ENCODE data around the gene PGD. TPM values are rescaled to one million over a fixed set of nuclear protein-coding genes. Genes with fewer than 3 reads are reported as not detected.

Gene PGD
- polyA plus RNA-seq, 1 donor from 2014 or later = 108 TPM

- Histone ChIP-seq H3K9me2 (ENCODE audit: insufficient read depth, low read length) (no peaks in the 10 kb centered on the region), H3K27ac (ENCODE audit: low read length) (no peak overlapping the region), H3K36me3 (ENCODE audit: insufficient read depth, low read length) (peaks cover 6% of the 10 kb centered on the region), H3K9ac (ENCODE audit: low read length) (no peak overlapping the region), H2AFZ (ENCODE audit: low read depth, low read length) (no peak overlapping the region), H4K20me1 (ENCODE audit: insufficient read depth) (no peaks in the 10 kb centered on the region), H3K27me3 (ENCODE audit: insufficient read depth, low read depth, low read length) (no peaks in the 10 kb centered on the region), H3K4me3 (ENCODE audit: low read length) (no peak overlapping the region), H3F3A (ENCODE audit: insufficient read depth, low read length, poor library complexity, severe bottlenecking) (no peaks in the 10 kb centered on the region), H3K9me3 (ENCODE audit: low read length) (no peaks in the 10 kb centered on the region), H3K4me2 (ENCODE audit: low read length) (no peak overlapping the region), H3K79me2 (replicated peaks; ENCODE audit: insufficient read depth, low read length) (no peaks in the 10 kb centered on the region)
- no peak for TF ChIP-seq MXI1 (conservative IDR thresholded peaks at IDR 0.05; ENCODE audit: poor library complexity, severe bottlenecking)
- no peak for TF ChIP-seq POLR2AphosphoS5 (IDR thresholded peaks at IDR 0.05)
- TF ChIP-seq TAF1 (IDR thresholded peaks at IDR 0.05; ENCODE audit: low read depth) = no peak
- TF ChIP-seq REST (IDR thresholded peaks at IDR 0.05; ENCODE audit: borderline replicate concordance) = no peak
These were observed 19.2 kb upstream of the PGD start for GRCh38 chr1:10379676-10380075.

DNA sequence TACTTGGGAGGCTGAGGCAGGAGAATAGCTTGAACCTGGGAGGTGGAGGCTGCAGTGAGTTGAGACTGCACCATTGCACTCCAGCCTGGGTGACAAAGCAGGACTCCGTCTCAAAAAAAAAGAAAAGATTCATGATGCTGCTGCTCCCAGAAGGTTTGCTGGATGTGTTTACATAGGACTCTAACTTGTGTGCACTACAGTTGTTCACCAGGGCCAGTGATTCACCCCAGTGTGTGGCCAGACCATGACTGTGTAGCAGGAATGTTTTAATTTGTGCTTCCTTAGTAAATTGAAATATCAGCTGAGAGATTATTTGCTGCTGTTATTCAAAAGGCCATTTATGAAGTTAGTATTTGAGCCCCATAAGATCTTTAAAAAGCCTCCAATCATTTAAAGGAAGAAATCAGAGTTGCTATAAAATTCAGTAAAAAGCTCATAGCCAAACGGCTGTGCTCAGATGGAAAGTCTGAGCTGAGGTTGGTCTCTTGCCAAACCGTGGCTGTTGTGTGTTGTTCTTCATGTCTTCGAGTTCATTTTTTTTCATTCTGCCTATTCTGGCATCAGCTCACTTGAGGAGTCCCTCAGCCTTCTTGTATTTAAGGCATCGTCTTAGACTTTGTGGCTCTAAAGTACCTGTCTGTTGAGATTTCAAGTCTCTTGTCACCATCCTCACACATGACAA lies 18.1 kb upstream of the PGD start:
- Histone ChIP-seq H3K36me3 (ENCODE audit: insufficient read depth, low read length) (peaks cover 6% of the 10 kb centered on the region), H3K4me2 (ENCODE audit: low read length) (no peak overlapping the region), H3K9me3 (ENCODE audit: low read length) (no peaks in the 10 kb centered on the region), H3K9me2 (ENCODE audit: insufficient read depth, low read length) (no peaks in the 10 kb centered on the region), H3F3A (ENCODE audit: insufficient read depth, low read length, poor library complexity, severe bottlenecking) (no peaks in the 10 kb centered on the region), H3K79me2 (replicated peaks; ENCODE audit: insufficient read depth, low read length) (no peaks in the 10 kb centered on the region), H2AFZ (ENCODE audit: low read depth, low read length) (no peak overlapping the region), H3K9ac (ENCODE audit: low read length) (no peak overlapping the region), H3K4me3 (ENCODE audit: low read length) (no peak overlapping the region), H3K27me3 (ENCODE audit: insufficient read depth, low read depth, low read length) (no peaks in the 10 kb centered on the region), H4K20me1 (ENCODE audit: insufficient read depth) (no peaks in the 10 kb centered on the region), H3K27ac (ENCODE audit: low read length) (no peak overlapping the region)
- TF ChIP-seq EP300 (conservative IDR thresholded peaks at IDR 0.05; ENCODE audit: poor library complexity, severe bottlenecking) (no peak), POLR2AphosphoS5 (IDR thresholded peaks at IDR 0.05) (no peak), SMC3 (conservative IDR thresholded peaks at IDR 0.05; ENCODE audit: poor library complexity) (no peak), EZH2 (IDR thresholded peaks at IDR 0.05; ENCODE audit: borderline replicate concordance, insufficient read depth, low read length, poor library complexity, severe bottlenecking) (no peak), RAD21 (conservative IDR thresholded peaks at IDR 0.05) (no peak), MXI1 (conservative IDR thresholded peaks at IDR 0.05; ENCODE audit: poor library complexity, severe bottlenecking) (no peak), REST (IDR thresholded peaks at IDR 0.05; ENCODE audit: borderline replicate concordance) (no peak), TAF1 (IDR thresholded peaks at IDR 0.05; ENCODE audit: low read depth) (no peak)
- TF ChIP-seq, protein P1, sequence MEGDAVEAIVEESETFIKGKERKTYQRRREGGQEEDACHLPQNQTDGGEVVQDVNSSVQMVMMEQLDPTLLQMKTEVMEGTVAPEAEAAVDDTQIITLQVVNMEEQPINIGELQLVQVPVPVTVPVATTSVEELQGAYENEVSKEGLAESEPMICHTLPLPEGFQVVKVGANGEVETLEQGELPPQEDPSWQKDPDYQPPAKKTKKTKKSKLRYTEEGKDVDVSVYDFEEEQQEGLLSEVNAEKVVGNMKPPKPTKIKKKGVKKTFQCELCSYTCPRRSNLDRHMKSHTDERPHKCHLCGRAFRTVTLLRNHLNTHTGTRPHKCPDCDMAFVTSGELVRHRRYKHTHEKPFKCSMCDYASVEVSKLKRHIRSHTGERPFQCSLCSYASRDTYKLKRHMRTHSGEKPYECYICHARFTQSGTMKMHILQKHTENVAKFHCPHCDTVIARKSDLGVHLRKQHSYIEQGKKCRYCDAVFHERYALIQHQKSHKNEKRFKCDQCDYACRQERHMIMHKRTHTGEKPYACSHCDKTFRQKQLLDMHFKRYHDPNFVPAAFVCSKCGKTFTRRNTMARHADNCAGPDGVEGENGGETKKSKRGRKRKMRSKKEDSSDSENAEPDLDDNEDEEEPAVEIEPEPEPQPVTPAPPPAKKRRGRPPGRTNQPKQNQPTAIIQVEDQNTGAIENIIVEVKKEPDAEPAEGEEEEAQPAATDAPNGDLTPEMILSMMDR (IDR thresholded peaks at IDR 0.05; ENCODE audit: poor library complexity, severe bottlenecking) = no peak

Data from neural cell (in vitro differentiated cells).